H1 (cell line): Measurements from ENCODE around the gene HK1.

Experiments
- BRCA1 ChIP-seq: IDR thresholded peaks from 2 replicates; pipeline ENCODE4 v1.6.1; 2012; ENCODE audit warnings: low read depth, low read length, improper control_type of control experiment
- CTBP2 ChIP-seq: IDR thresholded peaks from 2 replicates; pipeline ENCODE4 v1.7.0; 2011; ENCODE audit warnings: borderline replicate concordance, mild to moderate bottlenecking, moderate library complexity, mixed read lengths, low read length; ENCODE audit not compliant: insufficient read depth, insufficient read length
- EZH2 ChIP-seq: fragments of 200-600 bp; sonication (generic); IDR thresholded peaks from 2 replicates; pipeline ENCODE4 v1.7.1; 2012; ENCODE audit warnings: low read depth, mild to moderate bottlenecking, moderate library complexity, low read length, inconsistent platforms; ENCODE audit not compliant: severe bottlenecking
- PHF8 ChIP-seq: fragments of 200-600 bp; sonication (generic); conservative IDR thresholded peaks from 2 replicates; pipeline ENCODE4 v1.7.1; 2012; ENCODE audit warnings: low read depth, mild to moderate bottlenecking, inconsistent platforms, low read length, moderate library complexity
- POLR2A ChIP-seq, 2 experiments: IDR thresholded peaks; 1 replicate in 1 of 2; 2 replicates in 1 of 2; pipeline ENCODE4 v1.6.1; 2011; ENCODE audit warnings: low read depth in 2 of 2, low read length in 2 of 2, mild to moderate bottlenecking in 2 of 2; ENCODE audit errors: control extremely low read depth in 1 of 2
- TF ChIP-seq, protein P1 (sequence below), 3 experiments: IDR thresholded peaks; 1 replicate in 2 of 3; 2 replicates in 1 of 3; pipeline versions ENCODE4 v1.5.1 to v1.6.1; 2011; ENCODE audit warnings: low read length in 3 of 3, mild to moderate bottlenecking in 3 of 3, inconsistent platforms in 2 of 3, low read depth in 1 of 3, moderate library complexity in 1 of 3; ENCODE audit not compliant: insufficient read depth in 1 of 3; ENCODE audit errors: control extremely low read depth in 1 of 3
- TF ChIP-seq, protein P2 (sequence below): IDR thresholded peaks from 2 replicates; pipeline ENCODE4 v1.6.1; 2011; ENCODE audit warnings: low read length, improper control_type of control experiment

DNA sequence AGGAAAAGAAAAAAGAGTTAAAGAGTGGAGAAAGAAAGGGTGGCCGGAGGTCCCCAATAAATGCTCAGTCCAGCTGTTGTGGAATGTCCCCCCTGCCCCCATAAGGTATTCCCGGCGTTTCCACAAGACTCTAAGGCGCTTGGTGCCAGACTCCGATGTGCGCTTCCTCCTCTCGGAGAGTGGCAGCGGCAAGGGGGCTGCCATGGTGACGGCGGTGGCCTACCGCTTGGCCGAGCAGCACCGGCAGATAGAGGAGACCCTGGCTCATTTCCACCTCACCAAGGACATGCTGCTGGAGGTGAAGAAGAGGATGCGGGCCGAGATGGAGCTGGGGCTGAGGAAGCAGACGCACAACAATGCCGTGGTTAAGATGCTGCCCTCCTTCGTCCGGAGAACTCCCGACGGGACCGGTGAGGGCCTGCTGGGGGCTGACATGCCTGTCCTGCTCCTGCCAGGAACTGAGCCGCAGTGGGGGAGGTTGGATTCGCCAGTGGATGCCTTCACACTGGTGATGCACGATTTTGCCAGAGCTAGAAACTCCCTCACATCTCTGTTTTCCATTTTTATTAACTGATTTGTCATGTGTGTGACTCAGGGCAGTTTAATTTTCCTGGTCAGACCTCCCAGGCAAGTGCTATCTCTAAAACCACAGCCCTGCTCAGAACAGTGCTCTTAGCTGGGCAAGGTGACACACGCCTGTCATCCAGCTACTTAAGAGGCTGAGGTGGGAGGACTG lies 104.3 kb downstream of the HK1 start:
- TF ChIP-seq, protein P1, sequence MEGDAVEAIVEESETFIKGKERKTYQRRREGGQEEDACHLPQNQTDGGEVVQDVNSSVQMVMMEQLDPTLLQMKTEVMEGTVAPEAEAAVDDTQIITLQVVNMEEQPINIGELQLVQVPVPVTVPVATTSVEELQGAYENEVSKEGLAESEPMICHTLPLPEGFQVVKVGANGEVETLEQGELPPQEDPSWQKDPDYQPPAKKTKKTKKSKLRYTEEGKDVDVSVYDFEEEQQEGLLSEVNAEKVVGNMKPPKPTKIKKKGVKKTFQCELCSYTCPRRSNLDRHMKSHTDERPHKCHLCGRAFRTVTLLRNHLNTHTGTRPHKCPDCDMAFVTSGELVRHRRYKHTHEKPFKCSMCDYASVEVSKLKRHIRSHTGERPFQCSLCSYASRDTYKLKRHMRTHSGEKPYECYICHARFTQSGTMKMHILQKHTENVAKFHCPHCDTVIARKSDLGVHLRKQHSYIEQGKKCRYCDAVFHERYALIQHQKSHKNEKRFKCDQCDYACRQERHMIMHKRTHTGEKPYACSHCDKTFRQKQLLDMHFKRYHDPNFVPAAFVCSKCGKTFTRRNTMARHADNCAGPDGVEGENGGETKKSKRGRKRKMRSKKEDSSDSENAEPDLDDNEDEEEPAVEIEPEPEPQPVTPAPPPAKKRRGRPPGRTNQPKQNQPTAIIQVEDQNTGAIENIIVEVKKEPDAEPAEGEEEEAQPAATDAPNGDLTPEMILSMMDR (IDR thresholded peaks at IDR 0.05; ENCODE audit: control extremely low read depth in 1 of 3, insufficient read depth in 1 of 3, low read depth in 1 of 3, low read length in 3 of 3) = no peak
- TF ChIP-seq BRCA1 (no peak), POLR2A (IDR thresholded peaks at IDR 0.05; ENCODE audit: control extremely low read depth in 1 of 2, low read depth in 2 of 2, low read length in 2 of 2) (no peak), EZH2 (no peak), CTBP2 (no peak), PHF8 (no peak)
- TF ChIP-seq, protein P2, sequence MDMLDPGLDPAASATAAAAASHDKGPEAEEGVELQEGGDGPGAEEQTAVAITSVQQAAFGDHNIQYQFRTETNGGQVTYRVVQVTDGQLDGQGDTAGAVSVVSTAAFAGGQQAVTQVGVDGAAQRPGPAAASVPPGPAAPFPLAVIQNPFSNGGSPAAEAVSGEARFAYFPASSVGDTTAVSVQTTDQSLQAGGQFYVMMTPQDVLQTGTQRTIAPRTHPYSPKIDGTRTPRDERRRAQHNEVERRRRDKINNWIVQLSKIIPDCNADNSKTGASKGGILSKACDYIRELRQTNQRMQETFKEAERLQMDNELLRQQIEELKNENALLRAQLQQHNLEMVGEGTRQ = no peak
